ENCODE data around the gene OBSL1. TPM values are rescaled to one million over a fixed set of nuclear protein-coding genes. Genes with fewer than 3 reads are reported as not detected.
A peak's percentile ranks its signal among the peaks of the same experiment; 100 is the strongest.

OBSL1 gene
- total RNA-seq, 2 donors from 2014 or later = 150 to 157 TPM

DNA sequence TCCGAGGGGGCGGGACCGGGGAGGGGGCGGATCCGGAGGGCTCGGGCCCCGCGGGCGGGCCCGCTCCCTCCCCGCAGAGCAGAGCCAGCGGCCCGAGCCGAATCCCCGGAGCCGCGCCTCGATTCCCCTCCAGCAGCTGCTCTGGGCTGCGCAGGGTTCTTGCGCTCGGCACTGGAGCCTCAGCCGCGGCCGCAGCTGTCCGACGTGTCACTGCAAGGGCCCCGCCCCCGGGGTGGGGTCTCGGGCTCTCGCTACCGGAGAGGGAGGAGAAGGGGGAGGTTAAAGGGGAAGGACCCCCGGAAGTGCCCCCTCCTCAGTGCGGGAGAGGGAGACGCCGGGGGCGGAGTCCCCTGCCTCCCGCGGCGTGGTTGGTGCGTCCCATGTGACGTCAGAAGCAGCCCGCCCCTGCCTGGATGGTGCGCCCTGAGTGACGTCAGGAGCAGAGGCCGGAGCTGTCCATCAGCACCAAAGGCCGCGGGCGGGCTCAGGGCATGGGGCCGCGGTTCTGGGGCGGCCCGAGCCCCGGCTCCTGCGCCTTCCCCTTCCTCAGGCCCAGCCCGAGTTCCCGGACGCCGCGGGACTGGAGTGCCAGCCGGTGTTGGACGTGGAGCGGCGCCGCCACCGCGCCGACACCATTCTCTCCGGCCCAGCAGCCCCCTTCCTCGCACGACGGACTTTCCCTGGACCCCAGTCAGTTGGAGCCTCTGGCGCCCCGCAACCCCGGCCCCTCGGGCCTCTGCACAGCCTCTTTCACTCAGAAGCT is 27.6 kb downstream of the OBSL1 start, which contains the start of the genes CHPF and TMEM198:
TSS of gene CHPF (minus strand) at position 214 of the 763 bp plus-strand sequence. CDS start 271 bp downstream, outside the sequence.
TSS of gene TMEM198 (plus strand) at position 433 of the 763 bp plus-strand sequence. CDS start 700 bp downstream, outside the sequence.
- Histone ChIP-seq H3K36me3 (peaks cover 25% of the 10 kb centered on the region), H3K4me1 (peaks cover 0 to 38% of the 10 kb centered on the region in 2 donors), H3K9me3 (no peaks in the 10 kb centered on the region), H3K27me3 (no peaks in the 10 kb centered on the region), H3K27ac (peak within 1 kb of the TSS; percentile 94), H3K4me3 (peak within 1 kb of the TSS; percentile 52 to 77)
- TF ChIP-seq, protein P1, sequence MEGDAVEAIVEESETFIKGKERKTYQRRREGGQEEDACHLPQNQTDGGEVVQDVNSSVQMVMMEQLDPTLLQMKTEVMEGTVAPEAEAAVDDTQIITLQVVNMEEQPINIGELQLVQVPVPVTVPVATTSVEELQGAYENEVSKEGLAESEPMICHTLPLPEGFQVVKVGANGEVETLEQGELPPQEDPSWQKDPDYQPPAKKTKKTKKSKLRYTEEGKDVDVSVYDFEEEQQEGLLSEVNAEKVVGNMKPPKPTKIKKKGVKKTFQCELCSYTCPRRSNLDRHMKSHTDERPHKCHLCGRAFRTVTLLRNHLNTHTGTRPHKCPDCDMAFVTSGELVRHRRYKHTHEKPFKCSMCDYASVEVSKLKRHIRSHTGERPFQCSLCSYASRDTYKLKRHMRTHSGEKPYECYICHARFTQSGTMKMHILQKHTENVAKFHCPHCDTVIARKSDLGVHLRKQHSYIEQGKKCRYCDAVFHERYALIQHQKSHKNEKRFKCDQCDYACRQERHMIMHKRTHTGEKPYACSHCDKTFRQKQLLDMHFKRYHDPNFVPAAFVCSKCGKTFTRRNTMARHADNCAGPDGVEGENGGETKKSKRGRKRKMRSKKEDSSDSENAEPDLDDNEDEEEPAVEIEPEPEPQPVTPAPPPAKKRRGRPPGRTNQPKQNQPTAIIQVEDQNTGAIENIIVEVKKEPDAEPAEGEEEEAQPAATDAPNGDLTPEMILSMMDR (IDR thresholded peaks at IDR 0.05) = no peak
- DNase-seq (ENCODE audit: low spot score) = peak; percentile 99

DNA sequence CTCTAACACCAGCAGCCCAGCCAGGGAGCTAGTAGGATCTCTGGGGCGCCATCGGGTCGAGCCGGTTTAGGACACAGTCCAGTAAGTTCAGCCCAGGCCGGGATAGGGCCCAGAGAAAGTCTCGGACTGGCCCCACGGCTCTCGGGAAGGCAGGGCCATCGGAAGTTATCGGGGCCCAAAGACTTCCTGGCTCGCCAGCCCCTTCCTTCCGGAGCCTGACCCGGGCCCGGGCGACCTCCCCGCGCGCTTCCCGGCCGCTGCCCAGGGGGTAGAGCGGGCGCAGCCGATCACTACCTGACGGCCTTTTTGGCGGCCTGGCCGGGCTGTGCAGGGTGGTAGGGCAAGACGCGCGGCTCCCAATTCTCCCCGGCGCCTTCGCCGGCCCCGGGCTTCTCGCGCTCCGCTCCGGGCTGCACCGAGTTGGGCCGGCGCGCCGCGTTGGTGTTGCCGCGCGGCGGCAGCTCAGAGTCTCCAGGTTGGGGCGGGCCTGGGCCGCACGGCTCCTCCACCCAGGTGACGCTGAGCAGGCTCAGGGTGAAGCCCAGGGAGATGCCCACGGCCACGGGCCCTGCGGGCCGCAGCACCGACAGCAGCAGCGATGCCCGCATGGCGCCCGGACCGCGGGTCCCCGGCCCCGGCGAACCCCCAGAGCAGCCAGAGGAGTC is 28.3 kb downstream of the OBSL1 start:
- H3K4me1 ChIP-seq = peaks cover 0 to 45% of the 10 kb centered on the region in 2 donors

DNA sequence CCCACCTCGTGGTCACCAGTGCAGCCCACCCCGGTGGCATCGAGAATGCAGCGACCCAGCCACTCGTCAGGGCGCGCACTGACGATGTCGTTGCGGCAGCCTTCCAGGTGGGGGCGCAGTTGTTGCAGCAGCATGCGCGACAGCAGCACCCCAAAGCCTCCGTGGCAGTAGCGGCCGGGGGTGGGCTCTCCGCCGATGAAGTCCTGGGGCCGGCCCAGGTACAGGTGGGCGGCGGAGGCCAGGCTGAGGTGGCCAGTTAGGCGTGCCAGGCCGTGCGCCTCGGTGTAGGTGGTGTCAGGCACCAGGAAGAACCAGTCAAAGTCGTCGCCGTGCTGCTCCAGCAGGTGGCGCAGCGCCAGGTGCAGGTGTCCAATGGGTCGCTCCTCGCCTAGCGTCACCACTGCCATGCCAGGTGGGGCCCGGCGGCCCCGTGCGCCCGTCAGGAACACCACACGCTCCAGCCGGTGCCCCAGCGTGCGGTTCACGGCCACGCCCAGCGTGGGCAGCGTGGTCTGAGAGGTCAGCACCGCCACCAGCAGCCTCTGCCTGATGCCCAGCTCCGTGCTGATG is 29.6 kb downstream of the OBSL1 start:
- Histone ChIP-seq H3K4me3 (peak overlapping the region in 1 of 2 donors; percentile 77), H3K27ac (peak overlapping the region; percentile 94), H3K27me3 (no peaks in the 10 kb centered on the region), H3K36me3 (peaks cover 30% of the 10 kb centered on the region), H3K4me1 (peaks cover 0 to 52% of the 10 kb centered on the region in 2 donors), H3K9me3 (no peaks in the 10 kb centered on the region)
- DNase-seq (ENCODE audit: low spot score) = peak; percentile 77
- TF ChIP-seq, protein P1 (IDR thresholded peaks at IDR 0.05) = peak; percentile 87 to 92

More for the DNA sequence above, 28.3 kb downstream of the OBSL1 start:
- Histone ChIP-seq H3K9me3 (no peaks in the 10 kb centered on the region), H3K36me3 (peaks cover 30% of the 10 kb centered on the region), H3K27ac (peak overlapping the region; percentile 94), H3K27me3 (no peaks in the 10 kb centered on the region), H3K4me3 (peak overlapping the region; percentile 52 to 77)
- TF ChIP-seq, protein P1 (IDR thresholded peaks at IDR 0.05) = no peak
- DNase-seq (ENCODE audit: low spot score) = no peak

DNA sequence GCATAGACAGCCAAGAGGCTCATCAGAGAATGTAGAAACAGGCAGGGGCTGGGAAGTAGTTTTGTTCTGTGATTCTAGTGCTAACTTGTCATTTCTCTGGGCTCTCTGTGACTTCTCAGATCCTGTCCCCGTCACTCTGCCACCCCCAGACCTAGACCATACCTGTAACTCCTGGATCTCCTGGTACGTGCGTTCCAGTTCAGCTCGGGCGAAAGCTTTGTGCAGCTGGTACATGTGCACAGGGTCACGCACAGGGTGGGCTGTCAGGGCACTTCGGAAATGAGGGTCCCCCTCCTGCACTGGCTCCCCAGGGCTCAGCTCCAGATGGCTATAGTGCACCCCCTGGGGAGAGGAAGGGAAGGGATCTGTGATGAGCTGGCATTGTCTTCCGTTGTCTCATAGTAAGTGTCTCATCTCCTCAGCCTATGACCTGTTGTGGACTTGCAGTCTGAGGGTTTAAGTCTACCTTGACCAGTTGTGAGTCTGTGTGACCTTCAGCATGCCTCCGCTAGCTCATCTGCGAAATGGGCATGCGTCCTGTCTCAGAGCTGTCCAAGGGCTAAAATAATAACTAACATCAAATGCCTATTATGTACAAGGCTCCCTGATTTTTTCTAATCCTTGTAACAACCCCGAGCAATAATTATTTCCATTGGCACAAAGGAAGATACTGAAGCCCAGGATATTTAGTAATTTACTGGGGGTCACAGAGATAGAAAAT is 30.4 kb downstream of the OBSL1 start:
- Histone ChIP-seq H3K27ac (peak overlapping the region in 1 of 2 donors; percentile 94), H3K27me3 (no peaks in the 10 kb centered on the region), H3K4me3 (no peak overlapping the region), H3K36me3 (peaks cover 30% of the 10 kb centered on the region), H3K4me1 (peaks cover 0 to 52% of the 10 kb centered on the region in 2 donors), H3K9me3 (no peaks in the 10 kb centered on the region)
- DNase-seq (ENCODE audit: low spot score) = no peak
- TF ChIP-seq, protein P1 (IDR thresholded peaks at IDR 0.05) = no peak

DNA sequence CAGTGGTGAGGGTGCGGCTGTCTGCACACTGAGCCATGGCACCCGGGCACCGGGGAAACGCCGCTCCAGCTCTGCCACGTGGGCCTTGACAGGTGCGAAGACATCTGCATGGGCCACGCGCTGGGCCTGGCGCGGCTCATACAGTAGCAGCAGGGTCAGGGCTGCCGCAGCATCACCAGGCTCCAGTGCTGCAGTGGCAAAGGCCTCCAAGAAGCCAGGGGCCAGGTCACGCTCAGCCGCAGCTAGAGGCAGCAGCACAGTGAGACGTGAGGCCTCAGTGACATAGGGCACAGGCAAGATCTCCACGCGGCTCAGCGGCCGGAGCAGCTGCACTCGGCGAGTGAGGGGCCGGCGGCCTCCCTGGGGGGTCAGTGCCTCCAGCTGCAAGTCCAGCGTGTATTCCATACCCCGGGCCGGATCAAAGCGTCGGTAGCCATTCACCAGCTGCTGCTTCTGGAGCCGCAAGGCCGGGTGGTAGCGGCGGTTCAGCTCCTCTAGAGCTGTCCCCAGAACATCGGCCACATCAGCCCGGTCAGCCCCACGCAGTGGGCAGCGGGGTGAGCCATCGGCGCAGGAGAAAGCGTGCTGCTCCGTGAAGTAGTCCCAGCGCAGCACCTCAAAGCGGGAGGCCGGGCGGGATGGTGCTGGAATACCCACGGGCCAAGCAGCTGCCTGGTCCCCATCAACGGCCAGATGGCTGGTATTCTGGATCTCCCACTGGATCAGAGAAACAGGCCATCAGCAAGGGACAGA is 31.2 kb downstream of the OBSL1 start:
- DNase-seq (ENCODE audit: low spot score) = no peak
- TF ChIP-seq, protein P1 (IDR thresholded peaks at IDR 0.05) = no peak
- no peak overlapping the region for H3K27ac ChIP-seq
- H3K4me3 ChIP-seq = no peak overlapping the region
- no peaks in the 10 kb centered on the region for H3K27me3 ChIP-seq
- H3K9me3 ChIP-seq = no peaks in the 10 kb centered on the region
- H3K36me3 ChIP-seq = peaks cover 30% of the 10 kb centered on the region
- peaks cover 0 to 52% of the 10 kb centered on the region in 2 donors for H3K4me1 ChIP-seq
